CD14-positive monocyte (primary cell): Measurements from ENCODE around the gene KMT2B. TPM values are rescaled to one million over a fixed set of nuclear protein-coding genes. Genes with fewer than 3 reads are reported as not detected.

Source experiments
- DNase-seq, 3 donors: peaks; one replicate each; pipeline ENCODE4 v3.0.0-alpha.2; 2011 to 2022
- H2AFZ ChIP-seq: 2 replicates; pipeline ENCODE4 v1.6.0; 2012; ENCODE audit warnings: mild to moderate bottlenecking, low read depth, low read length, inconsistent platforms; ENCODE audit not compliant: insufficient read depth, poor library complexity, severe bottlenecking
- H3K27ac ChIP-seq, 2 donors: 1 replicate in 1 of 2; 2 replicates in 1 of 2; pipeline ENCODE4 v1.5.1; 2012 to 2013; ENCODE audit warnings: low read length in 2 of 2, control low read depth in 1 of 2, inconsistent platforms in 1 of 2, low read depth in 1 of 2, mild to moderate bottlenecking in 1 of 2
- H3K27me3 ChIP-seq, 2 donors: one replicate each; pipeline versions ENCODE4 v1.6.0 to v1.6.1; 2011 to 2013; ENCODE audit warnings: low read length in 2 of 2; ENCODE audit not compliant: control insufficient read depth in 2 of 2, insufficient read depth in 2 of 2
- H3K36me3 ChIP-seq, 2 donors: replicated peaks in 1 of 2; 1 replicate in 1 of 2; 2 replicates in 1 of 2; pipeline versions ENCODE4 v1.5.1 to v1.6.1; 2012 to 2013; ENCODE audit warnings: low read length in 2 of 2, control low read depth in 1 of 2, inconsistent platforms in 1 of 2, mild to moderate bottlenecking in 1 of 2; ENCODE audit not compliant: insufficient read depth in 2 of 2, control insufficient read depth in 1 of 2
- H3K4me1 ChIP-seq, 2 donors: 1 replicate in 1 of 2; 2 replicates in 1 of 2; pipeline versions ENCODE4 v1.5.1 to v1.6.1; 2012 to 2013; ENCODE audit warnings: low read length in 2 of 2, control low read depth in 1 of 2, inconsistent platforms in 1 of 2, mild to moderate bottlenecking in 1 of 2, moderate library complexity in 1 of 2; ENCODE audit not compliant: insufficient read depth in 2 of 2, control insufficient read depth in 1 of 2
- H3K4me2 ChIP-seq: replicated peaks from 2 replicates; pipeline ENCODE3; 2012; ENCODE audit warnings: low read length, moderate library complexity, mild to moderate bottlenecking; ENCODE audit not compliant: poor library complexity, severe bottlenecking; ENCODE audit errors: extremely low read depth
- H3K4me3 ChIP-seq, 3 experiments: fragments of 200-600 bp in 1 of 3; sonication (generic) in 1 of 3; replicated peaks in 1 of 3; 1 replicate in 2 of 3; 2 replicates in 1 of 3; pipeline ENCODE4 v1.5.1; 2011 to 2013; ENCODE audit warnings: low read length in 3 of 3, mild to moderate bottlenecking in 3 of 3, control low read depth in 2 of 3, low read depth in 2 of 3, inconsistent platforms in 1 of 3, moderate library complexity in 1 of 3
- H3K79me2 ChIP-seq: 2 replicates; pipeline ENCODE4 v1.6.0; 2012; ENCODE audit warnings: mild to moderate bottlenecking, control low read depth, inconsistent platforms, low read length, moderate library complexity; ENCODE audit not compliant: insufficient read depth
- H3K9ac ChIP-seq: 2 replicates; pipeline ENCODE4 v1.6.0; 2017; ENCODE audit warnings: low read length, mild to moderate bottlenecking; ENCODE audit not compliant: insufficient read depth, poor library complexity, severe bottlenecking
- H3K9me3 ChIP-seq, 2 donors: replicated peaks in 1 of 2; 1 replicate in 1 of 2; 2 replicates in 1 of 2; pipeline versions ENCODE4 v1.5.1 to v1.6.1; 2012 to 2013; ENCODE audit warnings: low read length in 2 of 2, control low read depth in 1 of 2; ENCODE audit not compliant: control insufficient read depth in 1 of 2, insufficient read depth in 1 of 2
- H4K20me1 ChIP-seq: 2 replicates; pipeline ENCODE4 v1.6.0; 2012; ENCODE audit warnings: mild to moderate bottlenecking, low read length, control low read depth, moderate library complexity; ENCODE audit not compliant: insufficient read depth
- H3K27ac Mint-ChIP-seq, 7 donors: one replicate each; pipeline ENCODE4 v1.8.0; 2020; ENCODE audit warnings: mild to moderate bottlenecking in 7 of 7, mixed read lengths in 7 of 7, moderate library complexity in 6 of 7, inconsistent platforms in 2 of 7
- H3K27me3 Mint-ChIP-seq, 3 donors: one replicate each; pipeline ENCODE4 v1.8.0; 2021 to 2022; ENCODE audit warnings: low read depth in 3 of 3, mild to moderate bottlenecking in 3 of 3, mixed read lengths in 3 of 3, moderate library complexity in 3 of 3, inconsistent platforms in 1 of 3
- H3K36me3 Mint-ChIP-seq, 2 donors: one replicate each; pipeline ENCODE4 v1.8.0; 2020; ENCODE audit warnings: mixed read lengths in 2 of 2, inconsistent platforms in 1 of 2, mild to moderate bottlenecking in 1 of 2
- H3K4me1 Mint-ChIP-seq: one replicate; pipeline ENCODE4 v1.8.0; 2020; ENCODE audit warnings: mild to moderate bottlenecking, mixed read lengths
- H3K4me3 Mint-ChIP-seq, 2 donors: one replicate each; pipeline ENCODE4 v1.8.0; 2020; ENCODE audit warnings: mild to moderate bottlenecking in 2 of 2, mixed read lengths in 2 of 2, moderate library complexity in 1 of 2
- H3K9me3 Mint-ChIP-seq, 7 donors: one replicate each; pipeline ENCODE4 v1.8.0; 2020 to 2022; ENCODE audit warnings: mixed read lengths in 7 of 7, mild to moderate bottlenecking in 6 of 7, moderate library complexity in 6 of 7, inconsistent platforms in 2 of 7
- CTCF ChIP-seq: fragments of 200-600 bp; IDR thresholded peaks from one replicate; pipeline ENCODE4 v1.8.0; 2022; ENCODE audit warnings: antibody characterized with exemption, mild to moderate bottlenecking
- WGBS: methylation state at CpG from one replicate; pipeline ENCODE4 v1.1.5; 2013; ENCODE audit warnings: missing lambda C conversion rate; ENCODE audit not compliant: insufficient coverage; 5-methylcytosine and 5-hydroxymethylcytosine counted together
- intact Hi-C, 2 donors: fragments of 100-400 bp; cut with micrococcal nuclease; formaldehyde crosslinking; loops; one replicate each; pipeline versions ENCODE4 v1.15.0 to v1.15.1; 2023
- polyA plus RNA-seq, 3 donors: library from polyadenylated mRNA; depleted of rRNA in 1 of 3; unstranded in 2 of 3; stranded (reverse) in 1 of 3; fragments of 300-500 nt in 2 of 3; fragments of >200 nt in 1 of 3; fragmentation: Illumina TruSeq in 2 of 3; gene quantifications; 1 replicate in 2 of 3; 2 replicates in 1 of 3; pipeline ENCODE4 v1.2.3, GENCODE V29; 2012 to 2021

Gene KMT2B
- polyA plus RNA-seq, 3 donors, result 0.32 to 63.6 (median 0.65) TPM

- Histone ChIP-seq H4K20me1 (no peaks in the 10 kb centered on the region), H3K4me3 (no peak overlapping the region), H2AFZ (no peak overlapping the region), H3K9ac (no peak overlapping the region), H3K36me3 (no peaks in the 10 kb centered on the region), H3K27ac (no peak overlapping the region), H3K4me1 (no peaks in the 10 kb centered on the region), H3K79me2 (no peaks in the 10 kb centered on the region), H3K9me3 (no peaks in the 10 kb centered on the region), H3K27me3 (peaks cover 0 to 9% of the 10 kb centered on the region in 2 donors), H3K4me2 (no peak overlapping the region)
- H3K36me3 Mint-ChIP-seq, result no peaks in the 10 kb centered on the region
- H3K9me3 Mint-ChIP-seq, result peaks cover 0 to 6% (median 0%) of the 10 kb centered on the region in 7 donors
- no peak for DNase-seq
- H3K4me3 Mint-ChIP-seq, result peak overlapping the region in 1 of 2 donors; percentile 15
- intact Hi-C loops, result no loop called here
- H3K4me1 Mint-ChIP-seq, result no peaks in the 10 kb centered on the region
- H3K27ac Mint-ChIP-seq, result no peak overlapping the region
- TF ChIP-seq CTCF, result no peak
- peaks cover 10 to 23% (median 17%) of the 10 kb centered on the region in 3 donors for H3K27me3 Mint-ChIP-seq
- WGBS, result 100% methylated on average over 1 of the region's 1 CpG
Measured at GRCh38 chr19:35708391-35708790, 9.4 kb upstream of the KMT2B start.

- Histone ChIP-seq H3K4me2 (no peak overlapping the region), H3K4me3 (no peak overlapping the region), H3K9me3 (no peaks in the 10 kb centered on the region), H3K27me3 (no peaks in the 10 kb centered on the region), H3K36me3 (no peaks in the 10 kb centered on the region), H3K9ac (no peak overlapping the region), H2AFZ (no peak overlapping the region), H4K20me1 (no peaks in the 10 kb centered on the region), H3K4me1 (peaks cover 7% of the 10 kb centered on the region in 2 donors), H3K79me2 (no peaks in the 10 kb centered on the region), H3K27ac (no peak overlapping the region)
- Mint-ChIP-seq H3K9me3 (no peaks in the 10 kb centered on the region), H3K27ac (peak overlapping the region in 1 of 7 donors; percentile 34), H3K27me3 (peaks cover 5 to 9% (median 5%) of the 10 kb centered on the region in 3 donors), H3K36me3 (no peaks in the 10 kb centered on the region), H3K4me1 (peaks cover 7% of the 10 kb centered on the region), H3K4me3 (no peak overlapping the region)
- no peak for DNase-seq
- WGBS, result 87% methylated on average over 6 of the region's 13 CpGs
- no peak for TF ChIP-seq CTCF
- intact Hi-C loops, result no loop called here
Measured at GRCh38 chr19:35710784-35711723, 6.7 kb upstream of the KMT2B start.
